Measurements from ENCODE around the gene QKI. TPM values are rescaled to one million over a fixed set of nuclear protein-coding genes. Genes with fewer than 3 reads are reported as not detected.

QKI gene
- total and polyA plus RNA-seq, 9 donors: 44.6 to 151 (median 105) TPM

- Histone ChIP-seq H3K9me3 (no peaks in the 10 kb centered on the region), H3K4me1 (ENCODE audit: insufficient read depth) (no peaks in the 10 kb centered on the region), H3K4me3 (peak overlapping the region; percentile 69), H3K27ac (peak overlapping the region; percentile 98 to 99), H3K36me3 (no peaks in the 10 kb centered on the region), H3K27me3 (no peaks in the 10 kb centered on the region)
- whole genome bisulfite sequencing, 3 donors: 1 to 2% (median 2%) methylated on average over 14 of the region's 14 CpGs
- TF ChIP-seq EP300 (IDR thresholded peaks at IDR 0.05) (no peak), CTCF (IDR thresholded peaks at IDR 0.05) (no peak), POLR2A (IDR thresholded peaks at IDR 0.05) (no peak)
- no peak for DNase-seq
- intact Hi-C loops (cut with DNase I): no loop called here
Measured at GRCh38 chr6:163412801-163413344, 1.6 kb upstream of the QKI start.

- H3K36me3 ChIP-seq: no peaks in the 10 kb centered on the region
- H3K4me1 ChIP-seq (ENCODE audit: insufficient read depth): no peaks in the 10 kb centered on the region
- peak overlapping the region; percentile 69 for H3K4me3 ChIP-seq
- peak; percentile 88 to 97 (median 92) for DNase-seq
- H3K27ac ChIP-seq: peak overlapping the region; percentile 98 to 99
- no peaks in the 10 kb centered on the region for H3K27me3 ChIP-seq
- no peak for TF ChIP-seq EP300 (IDR thresholded peaks at IDR 0.05)
- peak in 2 of 3 donors; percentile 19 to 26 for TF ChIP-seq CTCF (IDR thresholded peaks at IDR 0.05)
- TF ChIP-seq POLR2A (IDR thresholded peaks at IDR 0.05): peak; percentile 78
- intact Hi-C loops (cut with DNase I): no loop called here
- H3K9me3 ChIP-seq: no peaks in the 10 kb centered on the region
- WGBS, 3 donors: 0 to 1% (median 0%) methylated on average over 67 to 109 of the region's 109 CpGs
Measured at GRCh38 chr6:163413345-163414116, 987 bp upstream of the QKI start.

GRCh38 chr6:163414946-163415619 is 565 bp downstream of the QKI start:
- no peaks in the 10 kb centered on the region for H3K4me1 ChIP-seq (ENCODE audit: insufficient read depth)
- TF ChIP-seq CTCF (IDR thresholded peaks at IDR 0.05) (no peak), EP300 (IDR thresholded peaks at IDR 0.05) (no peak), POLR2A (IDR thresholded peaks at IDR 0.05) (no peak)
- intact Hi-C loops (cut with DNase I): no loop called here
- H3K4me3 ChIP-seq: peak overlapping the region; percentile 69
- H3K36me3 ChIP-seq: no peaks in the 10 kb centered on the region
- H3K9me3 ChIP-seq: no peaks in the 10 kb centered on the region
- 0 to 1% (median 1%) methylated on average over 16 to 89 of the region's 94 CpGs for WGBS, 3 donors
- peak overlapping the region; percentile 97 to 100 for H3K27ac ChIP-seq
- no peaks in the 10 kb centered on the region for H3K27me3 ChIP-seq
- DNase-seq: peak; percentile 20 to 66 (median 47)

GRCh38 chr6:163415620-163416556 is 1.4 kb downstream of the QKI start:
- WGBS, 3 donors: 0% methylated on average over 43 to 63 of the region's 63 CpGs
- DNase-seq: peak; percentile 31 to 57 (median 49)

More at GRCh38 chr6:163415620-163416556, 1.4 kb downstream of the QKI start:
- intact Hi-C loops (cut with DNase I): no loop called here
- H3K36me3 ChIP-seq: no peaks in the 10 kb centered on the region
- H3K4me3 ChIP-seq: peak overlapping the region; percentile 69
- peak overlapping the region; percentile 97 to 100 for H3K27ac ChIP-seq
- TF ChIP-seq EP300 (IDR thresholded peaks at IDR 0.05): no peak
- TF ChIP-seq CTCF (IDR thresholded peaks at IDR 0.05): no peak
- no peak for TF ChIP-seq POLR2A (IDR thresholded peaks at IDR 0.05)
- no peaks in the 10 kb centered on the region for H3K9me3 ChIP-seq
- H3K4me1 ChIP-seq (ENCODE audit: insufficient read depth): no peaks in the 10 kb centered on the region
- H3K27me3 ChIP-seq: no peaks in the 10 kb centered on the region

Measured in ovary (tissue), 9 donors.